Chondrocyte (in vitro differentiated cells): Measurements from ENCODE around the gene PPP1R16B. TPM values are rescaled to one million over a fixed set of nuclear protein-coding genes. Genes with fewer than 3 reads are reported as not detected.

ENCODE experiments used
- DNase-seq: peaks from one replicate; pipeline ENCODE4 v3.0.0; 2021; ENCODE audit warnings: mixed read lengths, low spot score
- H3K27ac Mint-ChIP-seq: one replicate; pipeline ENCODE4 v1.8.0; 2021; ENCODE audit warnings: mild to moderate bottlenecking, moderate library complexity, mixed read lengths; ENCODE audit not compliant: unreplicated experiment
- H3K27me3 Mint-ChIP-seq: 2 replicates; pipeline ENCODE4 v1.8.0; 2021; ENCODE audit warnings: low read depth, mixed read lengths
- H3K36me3 Mint-ChIP-seq: 2 replicates; pipeline ENCODE4 v1.8.0; 2021; ENCODE audit warnings: low read depth, mixed read lengths
- H3K4me1 Mint-ChIP-seq: 2 replicates; pipeline ENCODE4 v1.8.0; 2021; ENCODE audit warnings: low read depth, mild to moderate bottlenecking, mixed read lengths
- H3K4me3 Mint-ChIP-seq: one replicate; pipeline ENCODE4 v1.8.0; 2021; ENCODE audit warnings: mild to moderate bottlenecking, moderate library complexity, mixed read lengths; ENCODE audit not compliant: unreplicated experiment
- H3K9me3 Mint-ChIP-seq: 2 replicates; pipeline ENCODE4 v1.8.0; 2021; ENCODE audit warnings: low read depth, mixed read lengths
- total RNA-seq: library from RNA; stranded (reverse); gene quantifications from 3 replicates; pipeline ENCODE4 v1.2.1, GENCODE V29; 2021
- TF ChIP-seq, protein P1 (sequence below): fragments of 200-600 bp; sonication (generic); IDR thresholded peaks from 2 replicates; pipeline ENCODE4 v1.5.0; 2021; ENCODE audit warnings: antibody characterized with exemption, mild to moderate bottlenecking, moderate library complexity

Gene PPP1R16B
- total RNA-seq, 1 donor from 2014 or later, result not detected

DNA sequence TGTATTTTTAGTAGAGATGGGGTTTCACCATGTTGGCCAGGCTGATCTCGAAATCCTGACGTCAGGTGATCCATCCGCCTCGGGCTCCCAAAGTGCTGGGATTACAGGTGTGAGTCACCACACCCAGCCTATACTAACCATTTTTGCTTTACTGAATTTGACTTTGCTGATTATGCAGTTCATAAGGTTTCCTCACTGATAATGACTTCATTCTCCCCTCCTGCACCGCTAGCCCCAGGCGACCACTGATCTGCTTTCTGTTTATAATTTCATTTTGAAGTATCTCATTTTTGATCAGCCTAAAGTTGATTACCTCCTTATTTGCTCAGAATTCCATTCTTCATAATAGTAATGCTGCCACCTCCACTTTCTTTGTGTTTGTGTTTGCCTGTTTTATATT lies 72.0 kb downstream of the PPP1R16B start:
- TF ChIP-seq, protein P1, sequence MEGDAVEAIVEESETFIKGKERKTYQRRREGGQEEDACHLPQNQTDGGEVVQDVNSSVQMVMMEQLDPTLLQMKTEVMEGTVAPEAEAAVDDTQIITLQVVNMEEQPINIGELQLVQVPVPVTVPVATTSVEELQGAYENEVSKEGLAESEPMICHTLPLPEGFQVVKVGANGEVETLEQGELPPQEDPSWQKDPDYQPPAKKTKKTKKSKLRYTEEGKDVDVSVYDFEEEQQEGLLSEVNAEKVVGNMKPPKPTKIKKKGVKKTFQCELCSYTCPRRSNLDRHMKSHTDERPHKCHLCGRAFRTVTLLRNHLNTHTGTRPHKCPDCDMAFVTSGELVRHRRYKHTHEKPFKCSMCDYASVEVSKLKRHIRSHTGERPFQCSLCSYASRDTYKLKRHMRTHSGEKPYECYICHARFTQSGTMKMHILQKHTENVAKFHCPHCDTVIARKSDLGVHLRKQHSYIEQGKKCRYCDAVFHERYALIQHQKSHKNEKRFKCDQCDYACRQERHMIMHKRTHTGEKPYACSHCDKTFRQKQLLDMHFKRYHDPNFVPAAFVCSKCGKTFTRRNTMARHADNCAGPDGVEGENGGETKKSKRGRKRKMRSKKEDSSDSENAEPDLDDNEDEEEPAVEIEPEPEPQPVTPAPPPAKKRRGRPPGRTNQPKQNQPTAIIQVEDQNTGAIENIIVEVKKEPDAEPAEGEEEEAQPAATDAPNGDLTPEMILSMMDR, result no peak
- no peak overlapping the region for H3K4me3 Mint-ChIP-seq
- DNase-seq, result peak; percentile 17
- H3K9me3 Mint-ChIP-seq, result peaks cover 3% of the 10 kb centered on the region
- no peak overlapping the region for H3K27ac Mint-ChIP-seq
- no peaks in the 10 kb centered on the region for H3K36me3 Mint-ChIP-seq
- H3K4me1 Mint-ChIP-seq, result peaks cover 3% of the 10 kb centered on the region
- H3K27me3 Mint-ChIP-seq, result peaks cover 62% of the 10 kb centered on the region

DNA sequence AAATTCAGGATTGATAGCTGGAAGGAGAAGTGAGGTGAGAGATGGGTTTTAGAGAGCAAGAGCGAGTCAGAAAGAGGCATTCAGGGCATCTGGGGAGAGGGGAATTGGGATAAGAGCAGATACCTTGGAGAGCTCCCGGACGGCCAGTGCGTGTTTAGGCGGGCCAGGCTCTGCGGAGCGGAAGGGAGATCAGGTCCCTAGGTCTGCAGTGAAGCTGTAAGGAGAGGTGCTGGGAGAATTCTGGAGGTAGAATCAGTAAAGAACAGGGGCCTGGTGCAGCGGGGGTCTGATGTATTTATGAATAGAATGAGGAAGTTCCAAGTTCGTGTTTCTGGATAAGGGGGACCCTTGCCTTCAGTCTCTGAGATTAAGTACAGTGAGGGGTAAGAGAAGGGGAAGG lies 73.4 kb downstream of the PPP1R16B start:
- peak; percentile 68 for DNase-seq
- no peaks in the 10 kb centered on the region for H3K36me3 Mint-ChIP-seq
- peaks cover 3% of the 10 kb centered on the region for H3K9me3 Mint-ChIP-seq
- TF ChIP-seq, protein P1, result no peak
- H3K4me3 Mint-ChIP-seq, result no peak overlapping the region
- no peak overlapping the region for H3K27ac Mint-ChIP-seq
- peaks cover 3% of the 10 kb centered on the region for H3K4me1 Mint-ChIP-seq
- peaks cover 58% of the 10 kb centered on the region for H3K27me3 Mint-ChIP-seq

DNA sequence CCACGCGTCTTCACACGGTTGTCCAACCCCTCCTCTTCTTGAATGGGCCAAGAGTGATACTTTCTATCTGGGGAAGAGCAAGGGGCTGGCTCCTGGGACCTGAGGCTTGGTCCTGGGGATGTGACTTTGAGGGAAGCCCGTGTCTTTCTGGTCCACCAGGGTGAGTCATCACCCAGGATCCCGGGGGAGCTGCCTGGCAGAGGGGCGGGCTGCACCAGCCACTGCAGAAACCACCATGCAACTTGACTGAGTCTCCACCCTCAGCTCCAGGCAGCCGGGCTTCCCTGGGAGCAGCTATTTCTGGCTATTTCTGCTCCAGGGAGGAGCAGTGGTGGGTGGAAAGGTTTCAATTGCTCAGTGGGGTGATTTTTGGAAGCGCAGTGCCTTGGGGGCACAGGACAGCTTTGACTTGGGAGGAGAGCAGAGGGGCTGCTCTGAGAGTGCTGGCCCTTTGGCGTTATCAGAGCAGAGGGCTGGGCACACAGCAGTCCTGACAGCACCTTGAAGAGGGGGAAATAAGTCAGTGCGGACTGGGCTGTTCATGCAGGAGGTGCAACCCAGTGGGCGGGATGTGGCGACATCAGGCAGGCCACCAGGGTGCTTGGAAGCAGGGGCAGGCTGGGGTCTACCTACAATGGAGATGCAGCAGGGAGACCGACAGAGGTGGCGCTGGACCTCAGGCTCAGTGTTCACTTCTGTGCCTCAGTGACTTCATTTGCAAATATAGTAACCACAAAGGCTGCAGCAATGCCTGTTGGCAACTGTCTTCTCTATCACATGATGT lies 75.6 kb downstream of the PPP1R16B start:
- no peaks in the 10 kb centered on the region for H3K36me3 Mint-ChIP-seq
- TF ChIP-seq, protein P1, result no peak
- H3K4me3 Mint-ChIP-seq, result no peak overlapping the region
- H3K27ac Mint-ChIP-seq, result no peak overlapping the region
- peak; percentile 75 for DNase-seq
- H3K27me3 Mint-ChIP-seq, result peaks cover 45% of the 10 kb centered on the region
- H3K9me3 Mint-ChIP-seq, result peaks cover 3% of the 10 kb centered on the region
- peaks cover 3% of the 10 kb centered on the region for H3K4me1 Mint-ChIP-seq

DNA sequence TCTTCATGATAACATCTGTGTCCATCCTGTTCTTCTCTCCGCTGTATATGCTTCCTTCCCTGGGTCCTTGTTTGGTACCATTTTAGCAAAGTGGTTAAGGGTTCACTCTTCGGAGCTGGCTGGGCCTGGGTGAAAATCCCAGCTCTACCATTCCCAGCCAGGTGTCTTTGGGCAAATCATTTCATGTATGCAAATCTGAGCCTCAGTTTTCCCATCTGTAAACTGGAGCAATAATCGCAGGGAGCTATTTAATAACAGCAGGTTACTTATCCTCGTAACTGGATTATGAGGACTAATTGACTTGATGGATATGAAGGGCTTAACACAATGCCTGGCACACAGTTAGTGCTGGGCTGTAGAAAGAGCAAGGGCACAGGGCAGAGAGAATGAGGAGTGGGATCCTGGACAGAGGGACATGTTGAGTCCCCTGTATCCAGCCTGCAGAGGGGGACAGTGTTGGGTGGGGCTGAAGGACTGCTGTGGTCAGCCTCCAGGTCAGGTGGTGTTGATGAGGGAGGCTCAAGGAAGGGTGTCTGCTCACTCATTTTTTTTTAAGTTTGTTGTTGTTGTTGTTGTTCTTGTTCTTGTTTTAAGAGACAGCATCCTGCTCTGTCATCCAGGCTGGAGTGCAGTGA lies 76.4 kb downstream of the PPP1R16B start:
- TF ChIP-seq, protein P1, result no peak
- Mint-ChIP-seq H3K27ac (no peak overlapping the region), H3K36me3 (no peaks in the 10 kb centered on the region), H3K9me3 (peaks cover 3% of the 10 kb centered on the region), H3K4me3 (no peak overlapping the region), H3K27me3 (peaks cover 47% of the 10 kb centered on the region), H3K4me1 (peaks cover 3% of the 10 kb centered on the region)
- peak; percentile 29 for DNase-seq

DNA sequence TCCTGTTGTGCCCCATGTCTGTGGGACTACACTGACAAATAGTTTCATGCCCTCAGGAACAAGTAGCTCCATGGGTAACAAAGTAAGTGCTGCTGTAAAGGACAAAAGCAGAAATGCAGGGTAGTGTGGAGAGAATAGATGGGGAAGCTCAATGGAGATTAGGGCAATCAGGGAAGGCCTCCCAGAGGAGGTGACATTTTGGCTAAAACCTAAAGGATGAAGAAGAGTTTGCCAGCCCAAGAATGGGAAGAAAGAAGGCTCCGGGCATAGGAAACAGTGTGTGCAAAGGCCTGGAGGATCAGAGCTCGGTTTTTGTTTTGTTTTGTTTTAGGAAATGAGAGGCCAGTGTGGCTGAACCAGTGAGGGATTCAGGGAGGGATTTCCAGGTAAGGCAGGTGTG lies 77.1 kb downstream of the PPP1R16B start:
- peaks cover 3% of the 10 kb centered on the region for H3K4me1 Mint-ChIP-seq
- DNase-seq, result no peak
- no peaks in the 10 kb centered on the region for H3K36me3 Mint-ChIP-seq
- H3K27ac Mint-ChIP-seq, result no peak overlapping the region
- H3K27me3 Mint-ChIP-seq, result peaks cover 48% of the 10 kb centered on the region
- H3K9me3 Mint-ChIP-seq, result peaks cover 2% of the 10 kb centered on the region
- TF ChIP-seq, protein P1, result no peak
- H3K4me3 Mint-ChIP-seq, result no peak overlapping the region
